K562 (cell line): ENCODE measurements around the gene SELENOO. TPM values are rescaled to one million over a fixed set of nuclear protein-coding genes. Genes with fewer than 3 reads are reported as not detected.

Experiments
- ARHGAP35 ChIP-seq: fragments of 450-650 bp; IDR thresholded peaks from 2 replicates; pipeline ENCODE4 v1.6.1; 2018; ENCODE audit not compliant: partially characterized antibody
- BHLHE40 ChIP-seq: IDR thresholded peaks from 2 replicates; pipeline ENCODE4 v1.6.1; 2011; ENCODE audit warnings: low read length, improper control_type of control experiment
- CREB1 ChIP-seq, 2 experiments: sonication (generic) in 1 of 2; formaldehyde crosslinking in 1 of 2; IDR thresholded peaks; 2 replicates each; pipeline versions ENCODE4 v1.6.1 to v1.8.0; 2012 to 2022; ENCODE audit warnings: inconsistent platforms in 1 of 2, mild to moderate bottlenecking in 1 of 2, missing genetic modification reagents in 1 of 2, moderate library complexity in 1 of 2
- E2F8 ChIP-seq: fragments of 450-650 bp; IDR thresholded peaks from 2 replicates; pipeline ENCODE4 v1.7.1; 2018; ENCODE audit warnings: mild to moderate bottlenecking, low read depth; ENCODE audit not compliant: partially characterized antibody
- ELF1 ChIP-seq: fragments of 200-800 bp; sonication (Bioruptor generic); IDR thresholded peaks from 2 replicates; pipeline ENCODE4 v1.6.1; 2016; ENCODE audit warnings: missing genetic modification characterization, missing compliant biosample characterization
- EZH2 ChIP-seq: IDR thresholded peaks from 2 replicates; pipeline ENCODE4 v1.6.1; 2012; ENCODE audit warnings: low read depth, mild to moderate bottlenecking, inconsistent platforms, low read length, borderline replicate concordance
- NONO ChIP-seq, 2 experiments: fragments of 200-400 bp in 1 of 2; fragments of 450-650 bp in 1 of 2; formaldehyde crosslinking in 1 of 2; IDR thresholded peaks; 2 replicates each; pipeline ENCODE4 v1.6.1; 2017; ENCODE audit warnings: low read depth in 2 of 2, mild to moderate bottlenecking in 2 of 2, moderate library complexity in 2 of 2, low read length in 1 of 2
- RBFOX2 ChIP-seq: fragments of 200-400 bp; formaldehyde crosslinking; IDR thresholded peaks from 2 replicates; pipeline ENCODE4 v1.6.1; 2017; ENCODE audit warnings: low read depth, mild to moderate bottlenecking, low read length, moderate library complexity
- SNRNP70 ChIP-seq: fragments of 200-400 bp; formaldehyde crosslinking; optimal IDR thresholded peaks from 2 replicates; pipeline ENCODE3; 2017; ENCODE audit warnings: low read depth, low read length
- SRSF7 ChIP-seq: fragments of 200-400 bp; formaldehyde crosslinking; optimal IDR thresholded peaks from 2 replicates; pipeline ENCODE3; 2017; ENCODE audit warnings: mild to moderate bottlenecking, low read depth, low read length
- TRIM28 ChIP-seq: fragments of 450-650 bp; IDR thresholded peaks from 2 replicates; pipeline ENCODE4 v1.6.1; 2017
- ZBTB40 ChIP-seq, 2 experiments: fragments of 450-650 bp in 1 of 2; sonication (generic) in 1 of 2; formaldehyde crosslinking in 1 of 2; IDR thresholded peaks; 2 replicates each; pipeline versions ENCODE4 v1.7.1 to v1.9.0; 2016 to 2022; ENCODE audit warnings: inconsistent platforms in 1 of 2, mild to moderate bottlenecking in 1 of 2, missing genetic modification reagents in 1 of 2
- ZNF212 ChIP-seq: fragments of 450-650 bp; formaldehyde crosslinking; IDR thresholded peaks from 2 replicates; pipeline ENCODE4 v1.4.0; 2020; ENCODE audit warnings: mild to moderate bottlenecking
- ZNF830 ChIP-seq: fragments of 250-450 bp; sonication (Bioruptor Pico); IDR thresholded peaks from 2 replicates; pipeline ENCODE4 v1.5.0; 2021; ENCODE audit warnings: mild to moderate bottlenecking
- polyA plus RNA-seq, 8 experiments: library from polyadenylated mRNA; depleted of rRNA in 4 of 8; stranded (reverse) in 5 of 8; unstranded in 3 of 8; fragments of >200 nt; fragmentation: Nextera tagmentation in 2 of 8; fragmentation: Illumina TruSeq in 1 of 8; extraction: Ambion mirVana in 2 of 8; extraction: Trizol in 1 of 8; gene quantifications; 2 replicates each; pipeline versions ENCODE4 v1.2.1 to v1.2.3, GENCODE V29; 2011 to 2014; ENCODE audit warnings: inconsistent platforms in 1 of 8, missing spikeins in 1 of 8
- total RNA-seq, 7 experiments: library from RNA; depleted of rRNA in 6 of 7; stranded (reverse); fragments of >200 nt in 6 of 7; fragmentation: Illumina TruSeq in 2 of 7; extraction: Trizol in 2 of 7; gene quantifications; 2 replicates each; pipeline versions ENCODE4 v1.2.1 to v1.2.3, GENCODE V29; 2011 to 2021; ENCODE audit warnings: low replicate concordance in 1 of 7

The SELENOO gene
- total and polyA plus RNA-seq, 9 of the 15 experiments (the other 6 are each of a cell fraction or from before 2014, with no cell fraction given) = 0.37 to 24.9 (median 8.3) TPM

- TF ChIP-seq ZBTB40 (IDR thresholded peaks at IDR 0.05) (peak; percentile 97), ZBTB40 (CRISPR knock-in tag; IDR thresholded peaks at IDR 0.05) (no peak), CREB1 (IDR thresholded peaks at IDR 0.05) (peak; percentile 98), CREB1 (CRISPR knock-in tag; IDR thresholded peaks at IDR 0.05) (peak; percentile 100), ZNF830 (CRISPR knock-in tag) (no peak), ARHGAP35 (no peak), NONO (IDR thresholded peaks at IDR 0.05; ENCODE audit: low read depth in 2 of 2, low read length in 1 of 2) (0 out of 4 replicates have a peak, but pooled peaks of 1 of the 2 experiments have one; percentile 55), SRSF7 (no peak), SNRNP70 (no peak), BHLHE40 (0 out of 2 replicates have a peak, but pooled peaks have one; percentile 6), E2F8 (peak; percentile 91), RBFOX2 (peak; percentile 86), TRIM28 (no peak), EZH2 (no peak), ZNF212 (CRISPR knock-in tag) (no peak), ELF1 (tag) (peak; percentile 74)
These were observed 43.8 kb downstream of the SELENOO start, which contains the start of gene TUBGCP6 (continued) for GRCh38 chr22:50244420-50245213.
